ENCODE data around the gene FRY. TPM values are rescaled to one million over a fixed set of nuclear protein-coding genes. Genes with fewer than 3 reads are reported as not detected.
A peak's percentile ranks its signal among the peaks of the same experiment; 100 is the strongest.

Gene FRY
- total RNA-seq, 1 experiment from 2014 or later: 3.5 TPM

GRCh38 chr13:32254916-32255723 is 223.5 kb downstream of the FRY start:
- no peak for DNase-seq (ENCODE audit: low read depth)

DNA sequence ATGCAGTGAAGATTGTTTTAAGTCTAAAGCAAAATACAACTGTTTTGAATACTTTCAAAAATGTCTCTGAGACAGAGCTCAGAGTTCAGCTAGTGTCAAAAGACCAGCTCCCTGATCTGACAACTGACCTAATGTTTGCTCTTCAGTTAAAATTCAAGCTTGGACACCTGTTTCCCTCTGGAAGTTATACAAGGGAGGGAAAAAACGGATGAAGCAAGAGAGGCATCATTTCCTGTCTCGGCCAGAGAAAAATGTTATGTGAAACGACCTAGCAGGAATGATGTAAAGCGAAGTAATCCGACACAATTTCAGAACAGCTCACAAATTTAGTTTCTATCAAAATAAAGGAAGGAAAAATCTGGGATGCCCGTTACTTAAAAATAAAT is 224.1 kb downstream of the FRY start:
- peak; percentile 25 for DNase-seq (ENCODE audit: low read depth)

- no peak for DNase-seq (ENCODE audit: low read depth)
Observed at GRCh38 chr13:32256243-32256642, 224.7 kb downstream of the FRY start.

DNA sequence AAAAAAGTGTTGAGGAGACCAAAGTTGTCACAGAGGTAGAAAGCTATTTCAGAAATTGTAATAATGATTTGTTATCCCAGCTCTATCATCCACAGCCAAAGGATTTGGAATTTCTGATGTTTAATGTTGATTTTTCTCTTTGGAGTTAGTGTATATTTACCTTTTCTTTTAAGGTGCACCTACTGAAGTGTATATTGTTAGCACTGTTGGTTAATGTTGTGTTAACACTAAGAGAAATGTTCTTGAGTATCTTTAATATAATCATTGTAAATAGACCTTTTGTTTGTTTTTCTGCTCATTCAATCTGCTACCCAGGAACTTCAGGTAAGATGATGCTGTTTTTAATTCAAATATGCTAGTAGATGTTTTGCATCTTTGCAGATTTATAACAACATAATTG is 226.1 kb downstream of the FRY start:
- DNase-seq (ENCODE audit: low read depth): no peak

DNA sequence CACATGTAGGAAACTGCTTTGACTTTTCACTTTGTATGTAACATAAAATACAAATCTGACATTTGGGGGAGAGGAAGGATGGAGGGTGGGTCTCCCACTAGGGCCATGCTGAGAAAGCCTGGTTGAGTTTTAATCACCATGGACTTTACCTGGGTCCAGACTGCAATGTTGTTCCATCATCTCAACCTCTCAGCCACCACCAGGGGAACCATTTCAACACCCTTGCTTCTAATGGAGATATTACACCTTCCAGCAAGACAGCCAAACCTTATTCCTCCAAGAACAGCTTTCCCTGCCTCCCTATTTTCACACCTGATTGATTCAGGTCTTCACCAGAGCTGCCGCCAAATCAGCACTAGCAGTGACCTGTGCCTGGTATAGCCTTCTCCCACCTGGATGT is 227.5 kb downstream of the FRY start:
- DNase-seq (ENCODE audit: low read depth): no peak

- DNase-seq (ENCODE audit: low read depth): peak; percentile 91
Observed at GRCh38 chr13:32261567-32261966, 230.0 kb downstream of the FRY start.

DNA sequence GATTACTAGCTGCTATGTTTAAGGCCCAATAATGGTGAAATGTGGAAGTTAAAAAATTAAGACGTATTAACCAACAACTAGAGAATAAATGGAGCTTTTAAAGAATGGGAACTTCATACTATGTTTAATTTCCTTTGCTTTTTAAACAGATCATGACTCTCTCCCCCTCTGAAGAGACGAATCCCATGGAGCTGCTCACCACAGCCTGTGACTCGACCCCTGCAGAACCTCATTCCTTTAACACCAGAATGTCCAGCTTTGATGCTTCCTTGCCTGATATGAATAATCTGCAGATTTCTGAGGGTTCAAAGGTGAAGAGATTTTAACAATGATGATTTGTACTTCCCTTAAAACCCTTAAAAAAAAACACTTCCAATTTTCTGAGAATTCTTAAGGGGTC is 230.6 kb downstream of the FRY start:
- DNase-seq (ENCODE audit: low read depth): peak; percentile 32

DNA sequence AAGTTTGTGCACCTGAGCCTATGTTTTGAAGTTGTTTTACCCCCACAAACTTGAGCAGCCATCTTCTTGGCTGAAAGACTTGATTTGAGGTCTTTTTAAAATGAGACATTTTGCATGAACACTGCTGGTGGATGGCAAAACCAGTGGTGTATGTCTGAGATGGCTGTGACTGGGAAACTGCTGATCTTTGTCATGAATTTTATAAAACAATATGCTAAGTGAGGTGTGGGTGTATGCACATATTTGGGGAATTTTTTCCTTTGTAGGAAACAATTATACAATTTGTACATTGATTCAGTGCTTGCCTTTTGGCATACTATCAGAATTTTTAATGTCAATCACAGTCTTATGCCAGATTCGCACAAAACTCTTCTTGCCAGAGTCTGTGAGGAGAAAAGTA is 231.0 kb downstream of the FRY start:
- no peak for DNase-seq (ENCODE audit: low read depth)

GRCh38 chr13:32264407-32264806 is 232.8 kb downstream of the FRY start:
- peak; percentile 82 for DNase-seq (ENCODE audit: low read depth)

DNA sequence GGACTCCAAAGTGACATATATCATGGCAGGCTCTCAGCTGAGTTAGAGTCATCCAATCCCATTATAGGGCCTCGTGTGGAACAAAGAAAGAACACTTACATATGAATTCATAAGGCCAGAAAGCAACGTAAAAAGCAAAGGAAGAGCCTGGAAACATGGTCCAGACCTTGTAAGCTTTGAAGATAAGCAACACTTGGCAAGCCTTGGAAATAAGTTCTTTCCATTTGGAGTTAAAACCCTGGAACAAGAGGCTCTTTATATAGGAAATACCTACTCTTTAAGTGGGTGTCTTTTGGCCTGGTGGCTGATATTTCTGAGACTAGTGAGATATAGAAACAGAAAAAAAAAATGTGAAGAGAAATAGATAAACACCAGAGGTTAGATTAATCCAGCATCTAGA is 234.2 kb downstream of the FRY start:
- DNase-seq (ENCODE audit: low read depth): no peak

GRCh38 chr13:32266130-32266529 is 234.6 kb downstream of the FRY start:
- DNase-seq (ENCODE audit: low read depth): no peak

DNA sequence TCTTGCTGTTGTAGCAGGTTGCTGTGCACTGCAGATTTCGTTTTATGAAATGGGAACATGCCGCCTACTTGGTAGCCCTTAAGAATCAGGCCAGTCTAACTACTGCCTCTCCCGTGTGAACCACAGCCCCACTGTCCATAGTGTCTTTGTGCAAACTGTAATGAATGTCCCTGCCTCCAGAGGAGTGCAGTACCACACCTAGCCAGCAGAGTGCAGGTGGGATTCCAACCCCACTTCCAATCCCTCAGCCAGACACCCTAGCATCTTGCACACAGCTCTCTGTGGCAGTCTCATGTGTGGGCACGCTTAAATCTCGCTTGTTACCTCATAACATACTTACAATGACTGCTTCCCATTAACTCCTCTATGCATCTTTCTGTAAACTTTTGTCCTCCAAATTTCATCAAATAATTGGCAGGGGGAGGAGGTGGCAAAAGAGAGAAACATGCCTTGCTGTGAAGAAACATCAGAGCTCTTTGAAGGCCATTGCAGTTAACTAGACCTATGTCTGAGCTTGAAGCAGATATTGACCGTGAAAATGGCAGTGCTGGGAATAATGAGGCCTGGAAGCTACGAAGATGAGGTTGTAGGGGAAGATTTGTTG is 236.4 kb downstream of the FRY start:
- no peak for DNase-seq (ENCODE audit: low read depth)

DNA sequence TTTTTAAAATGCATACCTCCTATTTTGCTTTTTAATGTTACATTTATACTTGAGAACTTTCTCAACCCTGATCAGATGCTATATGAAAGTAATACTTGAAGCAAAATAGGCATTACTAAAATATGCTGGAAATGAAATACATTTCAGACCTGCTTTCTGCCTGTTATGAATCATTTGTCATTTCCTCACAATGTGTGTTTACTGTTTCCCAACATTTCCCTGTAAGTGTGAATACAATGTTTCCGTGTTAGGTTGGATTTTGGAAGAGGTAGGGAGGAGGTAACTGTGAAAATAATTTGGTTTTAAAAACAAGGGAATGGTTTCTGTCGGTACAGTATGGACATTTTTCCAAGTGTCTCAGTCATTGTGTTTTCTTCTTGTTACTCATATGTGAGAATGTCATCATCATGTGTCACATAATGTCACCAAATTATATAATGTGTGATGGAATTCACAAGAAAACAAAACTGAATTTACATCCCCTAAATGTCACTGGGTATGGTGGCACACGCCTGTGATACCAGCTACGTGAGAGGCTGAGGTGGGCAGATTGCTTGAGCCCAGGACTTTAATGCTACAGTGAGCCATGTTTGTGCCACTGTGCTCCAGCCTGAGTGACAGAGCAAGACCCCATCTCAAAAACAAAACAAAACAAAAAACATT is 240.6 kb downstream of the FRY start:
- no peak for DNase-seq (ENCODE audit: low read depth)

DNA sequence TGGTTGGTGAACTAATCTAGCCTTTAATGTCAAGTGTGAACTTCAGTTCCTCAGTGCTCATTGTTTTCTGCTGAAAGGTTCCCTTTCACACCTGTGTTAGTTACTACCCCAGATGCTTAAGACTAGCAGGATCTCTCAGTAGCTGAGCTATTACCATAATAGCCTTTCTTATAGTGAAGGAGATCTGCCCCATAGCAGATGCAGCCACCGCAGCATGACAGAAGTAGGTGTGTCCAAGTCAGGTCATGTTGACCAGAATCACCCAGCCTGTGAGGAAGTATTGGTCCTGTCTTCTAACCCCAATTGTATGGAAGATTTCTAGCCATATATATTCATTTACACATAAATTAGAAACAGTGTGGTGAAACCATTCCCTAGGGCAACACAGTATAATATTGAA is 246.3 kb downstream of the FRY start:
- no peak for DNase-seq (ENCODE audit: low read depth)

DNA sequence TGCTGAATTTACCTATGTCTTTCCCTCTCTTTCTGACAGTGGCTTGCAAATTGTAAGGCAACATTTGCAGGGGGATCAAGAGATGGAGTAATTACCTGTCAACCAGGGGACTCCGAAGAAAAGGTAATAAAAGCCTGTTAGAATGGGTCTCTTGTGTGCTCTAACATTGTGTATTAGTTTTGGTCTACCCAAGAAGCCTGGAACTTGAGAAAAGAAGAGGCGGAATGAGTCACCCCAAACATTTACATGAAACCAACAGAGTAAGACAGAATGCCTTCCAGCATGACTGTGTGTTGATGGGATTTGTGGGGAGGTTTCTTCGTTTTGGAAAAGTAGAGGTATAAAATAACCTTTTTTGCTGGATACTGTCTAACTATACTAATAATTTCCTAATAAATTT is 246.9 kb downstream of the FRY start:
- DNase-seq (ENCODE audit: low read depth): no peak

GRCh38 chr13:32281096-32281495 is 249.5 kb downstream of the FRY start:
- DNase-seq (ENCODE audit: low read depth): no peak

DNA sequence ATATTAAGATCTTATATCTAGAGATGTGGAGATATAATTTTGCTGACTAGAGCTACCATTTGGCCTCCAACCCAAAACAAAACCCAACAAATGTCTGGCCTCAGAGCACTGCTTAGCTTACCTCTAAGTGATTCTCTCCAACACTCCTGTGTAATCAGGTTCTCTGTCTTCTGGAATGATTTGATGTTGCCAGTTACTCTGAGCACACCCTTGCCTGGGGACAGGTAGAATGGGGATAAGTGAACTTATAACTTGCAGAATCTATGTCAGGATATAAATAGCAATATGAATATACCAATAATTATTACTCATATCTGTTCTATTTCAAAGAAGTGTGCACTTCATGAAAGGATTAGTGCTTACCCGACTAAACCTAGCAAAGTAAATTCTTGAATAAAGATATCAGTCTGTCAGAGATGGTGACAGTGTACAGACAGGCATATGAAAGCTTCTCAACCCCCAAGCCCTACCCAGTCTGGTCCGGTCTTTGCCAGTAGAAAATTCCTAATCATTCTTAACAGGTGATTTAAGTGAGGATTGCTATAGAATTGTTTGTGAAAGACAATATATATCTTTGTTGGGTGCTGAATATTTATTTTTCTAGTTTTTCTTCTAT is 250.6 kb downstream of the FRY start:
- DNase-seq (ENCODE audit: low read depth): no peak

DNA sequence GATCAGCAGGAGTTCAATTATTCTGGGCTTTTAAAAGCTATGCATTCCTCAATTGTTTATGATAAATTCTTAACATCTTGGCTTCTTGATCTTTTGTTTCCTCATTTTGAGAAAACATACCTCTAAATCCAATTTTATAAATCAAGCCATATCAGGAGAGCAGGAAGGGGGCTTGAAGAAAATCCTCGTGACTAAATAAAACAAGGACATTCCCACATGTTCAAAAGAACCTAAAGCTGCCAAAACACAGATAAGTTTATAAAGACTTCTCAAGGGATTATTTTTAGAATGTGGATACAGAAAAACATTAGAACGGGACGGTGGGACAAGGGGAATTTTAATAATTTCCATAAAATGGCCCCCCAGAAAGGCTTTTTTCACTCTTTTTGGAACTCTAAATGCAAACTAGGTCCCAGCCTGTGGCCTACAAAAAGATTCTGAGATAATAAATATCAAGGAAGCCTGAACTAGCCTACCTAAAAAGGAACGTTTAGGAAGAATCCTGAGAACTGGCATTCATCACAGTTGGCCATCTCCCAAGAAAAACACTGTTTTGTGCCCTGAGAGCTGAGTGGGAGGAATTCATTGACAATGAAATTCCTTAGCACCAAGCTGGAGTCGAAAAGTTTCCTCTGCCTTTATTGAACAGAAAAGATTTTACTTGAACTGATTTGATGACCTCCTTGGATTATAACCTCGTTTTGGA is 253.5 kb downstream of the FRY start:
- DNase-seq (ENCODE audit: low read depth): peak; percentile 73

- DNase-seq (ENCODE audit: low read depth): no peak
Observed at GRCh38 chr13:32285633-32285965, 254.0 kb downstream of the FRY start.

DNA sequence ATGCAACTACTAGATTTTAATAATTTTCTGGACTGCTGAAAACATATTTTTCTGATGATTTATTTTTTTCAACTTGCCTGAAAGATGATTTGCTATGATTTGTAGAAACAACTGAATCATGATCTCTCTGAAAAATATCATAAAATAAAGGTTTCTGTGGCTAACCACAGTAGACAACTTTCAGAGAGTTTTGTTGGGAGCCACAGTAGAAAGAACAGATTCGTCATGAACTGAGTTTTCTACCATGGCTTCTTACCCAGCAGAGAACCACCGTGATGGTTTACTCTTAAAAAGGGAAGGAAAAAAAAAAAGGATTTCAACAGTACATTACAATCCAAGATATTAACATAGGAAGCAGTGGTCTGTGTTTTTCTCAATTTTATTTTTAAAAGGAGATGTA is 265.6 kb downstream of the FRY start:
- no peak for DNase-seq (ENCODE audit: low read depth)

DNA sequence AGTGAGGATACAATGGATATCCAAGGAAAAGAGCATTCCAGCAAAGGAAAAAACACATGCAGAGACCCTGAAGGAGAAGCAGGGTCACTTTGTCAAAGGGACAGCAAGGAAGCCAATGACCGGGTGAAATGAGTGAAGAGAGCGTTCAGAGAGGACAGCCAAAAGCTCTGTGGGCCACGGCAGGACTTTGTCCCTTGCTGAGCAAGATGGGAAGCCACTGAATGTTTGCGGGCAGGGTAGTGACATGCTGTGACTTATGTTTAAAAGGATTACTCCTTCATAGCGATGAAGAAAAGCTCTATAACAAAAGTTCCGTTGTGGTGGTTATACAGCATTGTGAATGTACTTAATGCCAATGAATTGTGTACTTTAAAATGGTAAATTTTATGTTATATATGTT is 267.1 kb downstream of the FRY start:
- DNase-seq (ENCODE audit: low read depth): no peak

- no peak for DNase-seq (ENCODE audit: low read depth)
Observed at GRCh38 chr13:32299893-32300292, 268.3 kb downstream of the FRY start.
